Activated T-cell treated with anti-CD3 and anti-CD28 coated beads, Interleukin-2, amount 50 U/mL, for 4 hours (primary cell): ENCODE measurements around the gene GATA2. TPM values are rescaled to one million over a fixed set of nuclear protein-coding genes. Genes with fewer than 3 reads are reported as not detected.

Experiments
- ATAC-seq, 2 donors: fragments of 200-7000 bp; cut with Tn5 transposase; one replicate each; pipeline ENCODE4 v1.10.0; 2021
- DNase-seq: peaks from one replicate; pipeline ENCODE4 v3.0.0-alpha.2; 2020
- H3K27me3 Mint-ChIP-seq: one replicate; pipeline ENCODE4 v1.8.0; 2021; ENCODE audit warnings: low read depth, mixed read lengths
- H3K36me3 Mint-ChIP-seq: one replicate; pipeline ENCODE4 v1.8.0; 2022; ENCODE audit warnings: mixed read lengths; ENCODE audit not compliant: insufficient read depth
- H3K4me1 Mint-ChIP-seq: one replicate; pipeline ENCODE4 v1.8.0; 2021; ENCODE audit warnings: low read depth, mixed read lengths
- H3K4me3 Mint-ChIP-seq: one replicate; pipeline ENCODE4 v1.8.0; 2021; ENCODE audit warnings: mild to moderate bottlenecking, moderate library complexity, mixed read lengths
- H3K9me3 Mint-ChIP-seq: one replicate; pipeline ENCODE4 v1.8.0; 2021; ENCODE audit warnings: mixed read lengths
- total RNA-seq, 3 donors: library from RNA; stranded (reverse); gene quantifications; one replicate each; pipeline ENCODE4 v1.2.1, GENCODE V29; 2021

GATA2 gene
- total RNA-seq, result 10 to 100 TPM in 2 of 3 donors, 1 to 10 TPM in 1; 2.3 to 13.7 (median 12.2) TPM

- ATAC-seq, result peak in 1 of 2 donors; percentile 39
- H3K27me3 Mint-ChIP-seq, result peaks cover 71% of the 10 kb centered on the region
- H3K4me3 Mint-ChIP-seq, result peak within 1 kb of the TSS; percentile 53
- DNase-seq, result no peak
- H3K9me3 Mint-ChIP-seq, result no peaks in the 10 kb centered on the region
- H3K36me3 Mint-ChIP-seq, result no peaks in the 10 kb centered on the region
- H3K4me1 Mint-ChIP-seq, result peaks cover 28% of the 10 kb centered on the region
These were observed at the start of gene GATA2 for GRCh38 chr3:128492671-128493569. Gene GATA2 (minus strand): TSS chr3:128493201. CDS start chr3:128487031, 6,170 bp downstream.

GRCh38 chr3:128541246-128541645 lies 48.2 kb upstream of the GATA2 start:
- Mint-ChIP-seq H3K27me3 (peaks cover 37% of the 10 kb centered on the region), H3K9me3 (peaks cover 11% of the 10 kb centered on the region), H3K36me3 (peaks cover 2% of the 10 kb centered on the region), H3K4me3 (no peak overlapping the region), H3K4me1 (no peaks in the 10 kb centered on the region)
- ATAC-seq (no peak), DNase-seq (no peak)

- no peak for DNase-seq
- Mint-ChIP-seq H3K9me3 (peaks cover 11% of the 10 kb centered on the region), H3K27me3 (peaks cover 51% of the 10 kb centered on the region), H3K4me1 (no peaks in the 10 kb centered on the region), H3K4me3 (no peak overlapping the region), H3K36me3 (peaks cover 2% of the 10 kb centered on the region)
- no peak for ATAC-seq
These were observed 46.4 kb upstream of the GATA2 start for GRCh38 chr3:128539376-128539775.

GRCh38 chr3:128537091-128537703 lies 44.2 kb upstream of the GATA2 start:
- Mint-ChIP-seq H3K4me3 (no peak overlapping the region), H3K27me3 (peaks cover 66% of the 10 kb centered on the region), H3K36me3 (no peaks in the 10 kb centered on the region), H3K9me3 (no peaks in the 10 kb centered on the region), H3K4me1 (no peaks in the 10 kb centered on the region)
- ATAC-seq (no peak), DNase-seq (no peak)

GRCh38 chr3:128532012-128532983 lies 39.3 kb upstream of the GATA2 start:
- no peaks in the 10 kb centered on the region for H3K4me1 Mint-ChIP-seq
- DNase-seq, result no peak
- ATAC-seq, result no peak
- no peak overlapping the region for H3K4me3 Mint-ChIP-seq
- no peaks in the 10 kb centered on the region for H3K9me3 Mint-ChIP-seq
- peaks cover 50% of the 10 kb centered on the region for H3K27me3 Mint-ChIP-seq
- H3K36me3 Mint-ChIP-seq, result no peaks in the 10 kb centered on the region

- no peak for DNase-seq
- peaks cover 26% of the 10 kb centered on the region for H3K27me3 Mint-ChIP-seq
- H3K36me3 Mint-ChIP-seq, result no peaks in the 10 kb centered on the region
- ATAC-seq, result no peak
- H3K4me3 Mint-ChIP-seq, result no peak overlapping the region
- H3K4me1 Mint-ChIP-seq, result no peaks in the 10 kb centered on the region
- no peaks in the 10 kb centered on the region for H3K9me3 Mint-ChIP-seq
These were observed 31.6 kb upstream of the GATA2 start for GRCh38 chr3:128524374-128525299.

GRCh38 chr3:128523591-128523990 lies 30.6 kb upstream of the GATA2 start:
- Mint-ChIP-seq H3K36me3 (no peaks in the 10 kb centered on the region), H3K4me3 (no peak overlapping the region), H3K27me3 (peaks cover 29% of the 10 kb centered on the region), H3K4me1 (no peaks in the 10 kb centered on the region), H3K9me3 (no peaks in the 10 kb centered on the region)
- ATAC-seq (no peak), DNase-seq (no peak)

- peaks cover 29% of the 10 kb centered on the region for H3K27me3 Mint-ChIP-seq
- no peaks in the 10 kb centered on the region for H3K4me1 Mint-ChIP-seq
- ATAC-seq, result no peak
- H3K36me3 Mint-ChIP-seq, result no peaks in the 10 kb centered on the region
- H3K9me3 Mint-ChIP-seq, result no peaks in the 10 kb centered on the region
- no peak overlapping the region for H3K4me3 Mint-ChIP-seq
- DNase-seq, result no peak
These were observed 28.7 kb upstream of the GATA2 start for GRCh38 chr3:128521715-128522114.

- Mint-ChIP-seq H3K4me1 (no peaks in the 10 kb centered on the region), H3K27me3 (peaks cover 43% of the 10 kb centered on the region)
- no peak for ATAC-seq
These were observed 25.8 kb upstream of the GATA2 start for GRCh38 chr3:128518587-128519490.

GRCh38 chr3:128517648-128518047 lies 24.6 kb upstream of the GATA2 start:
- no peaks in the 10 kb centered on the region for H3K4me1 Mint-ChIP-seq
- no peak overlapping the region for H3K4me3 Mint-ChIP-seq
- H3K36me3 Mint-ChIP-seq, result no peaks in the 10 kb centered on the region
- peaks cover 47% of the 10 kb centered on the region for H3K27me3 Mint-ChIP-seq
- ATAC-seq (no peak), DNase-seq (no peak)
- peaks cover 15% of the 10 kb centered on the region for H3K9me3 Mint-ChIP-seq

More at GRCh38 chr3:128518587-128519490, 25.8 kb upstream of the GATA2 start:
- Mint-ChIP-seq H3K4me3 (no peak overlapping the region), H3K9me3 (peaks cover 10% of the 10 kb centered on the region), H3K36me3 (no peaks in the 10 kb centered on the region)
- no peak for DNase-seq

- Mint-ChIP-seq H3K9me3 (peaks cover 15% of the 10 kb centered on the region), H3K4me1 (no peaks in the 10 kb centered on the region), H3K27me3 (peaks cover 44% of the 10 kb centered on the region), H3K4me3 (no peak overlapping the region), H3K36me3 (no peaks in the 10 kb centered on the region)
- ATAC-seq (no peak), DNase-seq (no peak)
These were observed 23.0 kb upstream of the GATA2 start for GRCh38 chr3:128515967-128516366.

- Mint-ChIP-seq H3K36me3 (no peaks in the 10 kb centered on the region), H3K9me3 (peaks cover 6% of the 10 kb centered on the region), H3K4me1 (no peaks in the 10 kb centered on the region), H3K27me3 (peaks cover 30% of the 10 kb centered on the region), H3K4me3 (no peak overlapping the region)
- DNase-seq (no peak), ATAC-seq (no peak)
These were observed 15.9 kb upstream of the GATA2 start for GRCh38 chr3:128508852-128509251.
